SU-DHL-6 (cell line): Measurements from ENCODE around the gene RPS6KL1.

Experiments
- H2AFZ ChIP-seq: fragments of 200-600 bp; sonication (generic); 2 replicates; pipeline ENCODE4 v1.6.1; 2014; ENCODE audit warnings: low read depth, mild to moderate bottlenecking, moderate library complexity, mixed read lengths, antibody characterized with exemption, low read length; ENCODE audit not compliant: severe bottlenecking
- H3F3A ChIP-seq: fragments of 200-600 bp; shearing (Covaris generic); 2 replicates; pipeline ENCODE4 v1.6.0; 2016; ENCODE audit warnings: antibody characterized with exemption, mild to moderate bottlenecking; ENCODE audit not compliant: insufficient read depth
- H3K27ac ChIP-seq: fragments of 200-600 bp; sonication (generic); 2 replicates; pipeline ENCODE4 v1.5.1; 2016; ENCODE audit warnings: low read depth, mild to moderate bottlenecking, low read length, moderate library complexity, mixed read lengths
- H3K27me3 ChIP-seq: fragments of 200-600 bp; sonication (generic), shearing (Covaris generic); 2 replicates; pipeline ENCODE4 v1.6.0; 2014; ENCODE audit warnings: mild to moderate bottlenecking, low read length
- H3K36me3 ChIP-seq: fragments of 200-600 bp; sonication (generic); 2 replicates; pipeline ENCODE4 v1.6.1; 2014; ENCODE audit warnings: mild to moderate bottlenecking, low read length, mixed read lengths
- H3K4me2 ChIP-seq: fragments of 300-600, 200-600 bp; shearing (Covaris generic), sonication (generic); 2 replicates; pipeline ENCODE4 v1.6.0; 2014; ENCODE audit warnings: low read length, low read depth, mild to moderate bottlenecking; ENCODE audit not compliant: poor library complexity, severe bottlenecking
- H3K4me3 ChIP-seq: fragments of 200-600 bp; sonication (generic); 2 replicates; pipeline ENCODE4 v1.5.1; 2014; ENCODE audit warnings: antibody characterized with exemption, low read length, mild to moderate bottlenecking, mixed read lengths; ENCODE audit not compliant: insufficient read depth, poor library complexity, severe bottlenecking
- H3K79me2 ChIP-seq: fragments of 200-600 bp; sonication (generic); 2 replicates; pipeline ENCODE4 v1.6.1; 2014; ENCODE audit warnings: mild to moderate bottlenecking, low read length, moderate library complexity; ENCODE audit not compliant: insufficient read depth
- H3K9ac ChIP-seq: fragments of 200-600 bp; sonication (generic); 2 replicates; pipeline ENCODE4 v1.7.0; 2014; ENCODE audit warnings: mild to moderate bottlenecking, low read length
- H3K9me2 ChIP-seq: fragments of 200-600 bp; sonication (generic); replicated peaks from 2 replicates; pipeline ENCODE4 v1.6.1; 2014; ENCODE audit warnings: low read length; ENCODE audit not compliant: insufficient read depth
- H3K9me3 ChIP-seq: fragments of 200-600 bp; sonication (generic); 2 replicates; pipeline ENCODE4 v1.6.1; 2014; ENCODE audit warnings: low read length, mixed read lengths; ENCODE audit not compliant: insufficient read depth
- H4K20me1 ChIP-seq: fragments of 200-600 bp; sonication (generic); 2 replicates; pipeline ENCODE4 v1.6.1; 2014; ENCODE audit warnings: low read depth, mild to moderate bottlenecking, antibody characterized with exemption, low read length, moderate library complexity, mixed read lengths
- EZH2phosphoT487 ChIP-seq: fragments of 200-600 bp; sonication (generic), shearing (Covaris generic); conservative IDR thresholded peaks from 2 replicates; pipeline ENCODE4 v1.6.1; 2018; ENCODE audit warnings: mild to moderate bottlenecking, antibody characterized with exemption, low read length, moderate library complexity, mixed read lengths
- TF ChIP-seq, protein P1 (sequence below): fragments of 200-600 bp; sonication (generic); IDR thresholded peaks from one replicate; pipeline ENCODE4 v1.5.1; 2017; ENCODE audit warnings: antibody characterized with exemption, mild to moderate bottlenecking, low read length, moderate library complexity; ENCODE audit not compliant: insufficient read depth, poor library complexity, severe bottlenecking

The RPS6KL1 gene

DNA sequence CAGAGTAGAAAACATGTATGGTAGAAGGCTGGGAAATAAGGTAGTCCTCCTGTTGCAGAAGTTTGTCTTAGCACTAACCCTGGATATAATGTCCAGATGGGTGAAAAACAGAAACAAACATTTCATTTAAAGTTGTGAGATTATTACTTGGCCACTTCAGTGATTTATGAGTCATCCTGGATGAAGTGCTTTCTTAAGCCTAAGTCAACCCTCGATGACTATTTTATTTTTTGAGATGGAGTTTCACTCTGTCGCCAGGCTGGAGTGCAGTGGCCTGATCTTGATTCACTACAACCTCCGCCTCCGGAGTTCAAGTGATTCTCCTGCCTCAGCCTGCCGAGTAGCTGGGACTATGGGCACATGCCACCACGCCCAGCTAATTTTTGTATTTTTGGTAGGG is 31.2 kb downstream of the RPS6KL1 start:
- no peak overlapping the region for H3K4me3 ChIP-seq
- peaks cover 21% of the 10 kb centered on the region for H3K79me2 ChIP-seq
- H2AFZ ChIP-seq, result no peak overlapping the region
- no peak overlapping the region for H3K27ac ChIP-seq
- no peaks in the 10 kb centered on the region for H3K9me3 ChIP-seq
- H3K27me3 ChIP-seq, result no peaks in the 10 kb centered on the region
- no peaks in the 10 kb centered on the region; the same call in 1 of the 2 replicates for H4K20me1 ChIP-seq
- no peak overlapping the region for H3K9ac ChIP-seq
- peaks cover 44% of the 10 kb centered on the region for H3K36me3 ChIP-seq
- H3F3A ChIP-seq, result no peaks in the 10 kb centered on the region; the same call in 1 of the 2 replicates
- H3K4me2 ChIP-seq, result no peak overlapping the region
- TF ChIP-seq EZH2phosphoT487, result no peak
- TF ChIP-seq, protein P1, sequence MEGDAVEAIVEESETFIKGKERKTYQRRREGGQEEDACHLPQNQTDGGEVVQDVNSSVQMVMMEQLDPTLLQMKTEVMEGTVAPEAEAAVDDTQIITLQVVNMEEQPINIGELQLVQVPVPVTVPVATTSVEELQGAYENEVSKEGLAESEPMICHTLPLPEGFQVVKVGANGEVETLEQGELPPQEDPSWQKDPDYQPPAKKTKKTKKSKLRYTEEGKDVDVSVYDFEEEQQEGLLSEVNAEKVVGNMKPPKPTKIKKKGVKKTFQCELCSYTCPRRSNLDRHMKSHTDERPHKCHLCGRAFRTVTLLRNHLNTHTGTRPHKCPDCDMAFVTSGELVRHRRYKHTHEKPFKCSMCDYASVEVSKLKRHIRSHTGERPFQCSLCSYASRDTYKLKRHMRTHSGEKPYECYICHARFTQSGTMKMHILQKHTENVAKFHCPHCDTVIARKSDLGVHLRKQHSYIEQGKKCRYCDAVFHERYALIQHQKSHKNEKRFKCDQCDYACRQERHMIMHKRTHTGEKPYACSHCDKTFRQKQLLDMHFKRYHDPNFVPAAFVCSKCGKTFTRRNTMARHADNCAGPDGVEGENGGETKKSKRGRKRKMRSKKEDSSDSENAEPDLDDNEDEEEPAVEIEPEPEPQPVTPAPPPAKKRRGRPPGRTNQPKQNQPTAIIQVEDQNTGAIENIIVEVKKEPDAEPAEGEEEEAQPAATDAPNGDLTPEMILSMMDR, result no peak
- H3K9me2 ChIP-seq, result no peaks in the 10 kb centered on the region

DNA sequence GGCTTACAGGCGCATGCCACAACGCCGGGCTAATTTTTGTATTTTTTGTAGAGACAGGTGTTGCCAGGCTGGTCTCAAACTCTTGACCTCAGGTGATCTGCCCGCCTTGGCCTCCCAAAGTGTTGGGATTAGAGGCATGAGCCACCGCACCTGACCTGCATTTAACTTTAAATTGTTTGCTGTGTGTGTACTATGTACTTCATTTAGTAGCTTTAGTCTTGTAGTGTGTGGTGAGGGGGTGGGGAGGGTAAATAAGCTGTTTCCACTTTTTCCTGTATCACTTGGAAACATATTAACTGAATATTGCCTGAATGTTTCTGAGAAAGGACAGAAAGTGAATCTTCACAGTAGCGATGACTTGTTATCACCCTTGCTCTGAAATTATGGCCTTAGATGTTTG is 32.8 kb downstream of the RPS6KL1 start:
- H3F3A ChIP-seq, result no peaks in the 10 kb centered on the region; the same call in 1 of the 2 replicates
- no peak overlapping the region for H3K9ac ChIP-seq
- H2AFZ ChIP-seq, result no peak overlapping the region
- H4K20me1 ChIP-seq, result no peaks in the 10 kb centered on the region; the same call in 1 of the 2 replicates
- peaks cover 33% of the 10 kb centered on the region; the same call in 1 of the 2 replicates for H3K36me3 ChIP-seq
- H3K27me3 ChIP-seq, result no peaks in the 10 kb centered on the region
- H3K9me3 ChIP-seq, result no peaks in the 10 kb centered on the region
- no peak overlapping the region for H3K4me3 ChIP-seq
- no peak overlapping the region for H3K4me2 ChIP-seq
- no peak for TF ChIP-seq EZH2phosphoT487
- TF ChIP-seq, protein P1, result no peak
- H3K79me2 ChIP-seq, result peaks cover 37% of the 10 kb centered on the region
- H3K9me2 ChIP-seq, result no peaks in the 10 kb centered on the region
- no peak overlapping the region for H3K27ac ChIP-seq

DNA sequence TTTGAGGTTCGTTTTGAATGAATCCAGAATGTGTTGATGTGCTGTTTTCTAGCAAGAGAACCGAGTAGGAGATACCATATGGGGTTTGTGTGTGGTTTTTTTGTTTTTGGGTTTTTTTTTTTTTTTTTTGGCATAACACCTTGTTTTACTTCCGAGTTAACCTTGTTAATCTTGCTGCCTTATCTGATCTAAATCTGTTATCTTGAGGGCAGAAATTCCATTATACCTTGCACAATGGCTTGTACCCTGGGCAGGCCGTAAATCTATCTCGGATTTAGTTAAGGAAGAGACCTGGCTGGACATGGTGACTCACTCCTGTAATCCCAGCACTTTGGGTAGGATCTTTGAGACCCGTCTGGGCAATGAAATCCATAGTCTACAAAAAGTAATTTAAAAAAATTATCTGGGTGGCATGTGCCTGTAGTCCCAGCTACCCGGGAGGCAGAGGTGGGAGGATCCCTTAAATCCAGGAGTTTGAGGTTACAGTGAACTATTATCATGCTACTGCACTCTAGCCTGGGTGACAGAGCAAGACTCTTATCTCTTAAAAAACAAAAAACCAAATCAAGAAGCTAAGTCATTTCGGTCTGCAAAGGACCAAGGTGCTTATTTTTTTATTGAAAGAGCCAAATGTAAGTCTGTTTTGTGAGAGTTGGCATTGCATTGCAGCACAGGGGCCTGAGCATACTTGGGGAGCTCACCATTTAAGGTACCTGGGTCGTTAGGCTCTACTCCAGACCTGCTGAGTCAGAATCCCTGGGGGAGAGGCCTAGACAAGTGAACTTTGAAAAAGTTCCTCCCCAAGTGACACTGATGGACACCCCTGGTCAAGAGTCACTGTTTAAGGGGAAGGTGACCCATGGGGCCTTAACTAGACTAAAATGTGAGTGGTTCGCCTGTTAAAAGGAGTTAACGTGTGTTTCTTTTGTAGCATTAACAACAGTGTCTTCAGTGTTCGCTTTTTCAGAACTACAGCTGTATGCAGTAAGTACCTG is 34.6 kb downstream of the RPS6KL1 start:
- Histone ChIP-seq H3K27me3 (no peaks in the 10 kb centered on the region), H4K20me1 (peaks cover 13% of the 10 kb centered on the region; the same call in 1 of the 2 replicates), H3K9me2 (no peaks in the 10 kb centered on the region), H3K4me2 (no peak overlapping the region), H2AFZ (no peak overlapping the region), H3F3A (no peaks in the 10 kb centered on the region; the same call in 1 of the 2 replicates), H3K79me2 (peaks cover 55% of the 10 kb centered on the region), H3K9me3 (no peaks in the 10 kb centered on the region), H3K36me3 (peaks cover 25% of the 10 kb centered on the region; the same call in 1 of the 2 replicates), H3K4me3 (no peak overlapping the region), H3K9ac (no peak overlapping the region), H3K27ac (no peak overlapping the region)
- TF ChIP-seq EZH2phosphoT487, result no peak
- TF ChIP-seq, protein P1, result no peak
